Tibial artery (tissue), 4 donors: ENCODE results near the gene MCOLN1.

Experiments
- DNase-seq, 2 donors: peaks; one replicate each; pipeline ENCODE4 v3.0.0-alpha.2; 2019
- H3K27ac ChIP-seq, 2 donors: fragments of 200-600 bp; sonication (generic) in 1 of 2; 1 replicate in 1 of 2; 2 replicates in 1 of 2; pipeline ENCODE4 v1.5.1; 2018 to 2019; ENCODE audit warnings: mild to moderate bottlenecking in 1 of 2
- H3K27me3 ChIP-seq, 2 donors: fragments of 200-600 bp; sonication (generic) in 1 of 2; one replicate each; pipeline versions ENCODE4 v1.5.1 to v1.6.0; 2016 to 2019
- H3K36me3 ChIP-seq, 3 donors: fragments of 200-600 bp; sonication (generic) in 2 of 3; one replicate each; pipeline ENCODE4 v1.5.1; 2016 to 2019; ENCODE audit warnings: mild to moderate bottlenecking in 2 of 3
- H3K4me1 ChIP-seq, 4 donors: fragments of 200-600 bp; sonication (generic) in 2 of 4; 1 replicate in 3 of 4; 2 replicates in 1 of 4; pipeline ENCODE4 v1.5.1; 2016 to 2019
- H3K4me3 ChIP-seq, 2 donors: fragments of 200-600 bp; sonication (generic) in 1 of 2; 1 replicate in 1 of 2; 2 replicates in 1 of 2; pipeline ENCODE4 v1.5.1; 2018 to 2019; ENCODE audit warnings: mild to moderate bottlenecking in 2 of 2
- H3K9me3 ChIP-seq, 3 donors: fragments of 200-600 bp; sonication (generic) in 1 of 3; one replicate each; pipeline ENCODE4 v1.5.1; 2016 to 2019
- intact Hi-C: fragments of 100-400 bp; cut with DNase I; formaldehyde crosslinking; loops from one replicate; pipeline ENCODE4 v1.15.0; 2023; ENCODE audit warnings: low total_unique reads
- TF ChIP-seq, protein P1 (sequence below), 2 experiments: fragments of 200-600 bp in 1 of 2; fragments of 450-650 bp in 1 of 2; IDR thresholded peaks; one replicate each; pipeline ENCODE4 v1.5.1; 2017 to 2019; ENCODE audit warnings: antibody characterized with exemption in 2 of 2, mild to moderate bottlenecking in 1 of 2, moderate library complexity in 1 of 2

MCOLN1 gene

DNA sequence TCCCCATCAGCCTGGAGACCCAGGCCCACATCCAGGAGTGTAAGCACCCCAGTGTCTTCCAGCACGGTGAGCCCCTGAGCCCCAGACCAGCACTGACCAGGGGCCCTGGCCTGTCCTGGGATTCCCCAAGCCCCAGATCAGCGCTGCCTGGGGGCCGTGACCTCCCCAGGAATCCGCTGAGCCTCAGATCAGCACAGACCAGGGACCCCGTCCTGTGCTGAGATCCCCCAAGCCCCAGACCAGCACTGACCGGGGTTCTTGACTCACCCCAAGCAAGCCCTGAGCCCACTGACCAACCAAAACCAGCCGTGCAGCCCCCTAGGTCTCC is 5.7 kb downstream of the MCOLN1 start:
- no peak for DNase-seq
- Histone ChIP-seq H3K4me3 (no peak overlapping the region), H3K27ac (no peak overlapping the region), H3K4me1 (peaks cover 0 to 16% (median 10%) of the 10 kb centered on the region in 4 donors), H3K9me3 (no peaks in the 10 kb centered on the region), H3K27me3 (no peaks in the 10 kb centered on the region), H3K36me3 (peaks cover 16 to 84% (median 44%) of the 10 kb centered on the region in 3 donors)
- TF ChIP-seq, protein P1, sequence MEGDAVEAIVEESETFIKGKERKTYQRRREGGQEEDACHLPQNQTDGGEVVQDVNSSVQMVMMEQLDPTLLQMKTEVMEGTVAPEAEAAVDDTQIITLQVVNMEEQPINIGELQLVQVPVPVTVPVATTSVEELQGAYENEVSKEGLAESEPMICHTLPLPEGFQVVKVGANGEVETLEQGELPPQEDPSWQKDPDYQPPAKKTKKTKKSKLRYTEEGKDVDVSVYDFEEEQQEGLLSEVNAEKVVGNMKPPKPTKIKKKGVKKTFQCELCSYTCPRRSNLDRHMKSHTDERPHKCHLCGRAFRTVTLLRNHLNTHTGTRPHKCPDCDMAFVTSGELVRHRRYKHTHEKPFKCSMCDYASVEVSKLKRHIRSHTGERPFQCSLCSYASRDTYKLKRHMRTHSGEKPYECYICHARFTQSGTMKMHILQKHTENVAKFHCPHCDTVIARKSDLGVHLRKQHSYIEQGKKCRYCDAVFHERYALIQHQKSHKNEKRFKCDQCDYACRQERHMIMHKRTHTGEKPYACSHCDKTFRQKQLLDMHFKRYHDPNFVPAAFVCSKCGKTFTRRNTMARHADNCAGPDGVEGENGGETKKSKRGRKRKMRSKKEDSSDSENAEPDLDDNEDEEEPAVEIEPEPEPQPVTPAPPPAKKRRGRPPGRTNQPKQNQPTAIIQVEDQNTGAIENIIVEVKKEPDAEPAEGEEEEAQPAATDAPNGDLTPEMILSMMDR (IDR thresholded peaks at IDR 0.05): no peak
- intact Hi-C loops: no loop called here

DNA sequence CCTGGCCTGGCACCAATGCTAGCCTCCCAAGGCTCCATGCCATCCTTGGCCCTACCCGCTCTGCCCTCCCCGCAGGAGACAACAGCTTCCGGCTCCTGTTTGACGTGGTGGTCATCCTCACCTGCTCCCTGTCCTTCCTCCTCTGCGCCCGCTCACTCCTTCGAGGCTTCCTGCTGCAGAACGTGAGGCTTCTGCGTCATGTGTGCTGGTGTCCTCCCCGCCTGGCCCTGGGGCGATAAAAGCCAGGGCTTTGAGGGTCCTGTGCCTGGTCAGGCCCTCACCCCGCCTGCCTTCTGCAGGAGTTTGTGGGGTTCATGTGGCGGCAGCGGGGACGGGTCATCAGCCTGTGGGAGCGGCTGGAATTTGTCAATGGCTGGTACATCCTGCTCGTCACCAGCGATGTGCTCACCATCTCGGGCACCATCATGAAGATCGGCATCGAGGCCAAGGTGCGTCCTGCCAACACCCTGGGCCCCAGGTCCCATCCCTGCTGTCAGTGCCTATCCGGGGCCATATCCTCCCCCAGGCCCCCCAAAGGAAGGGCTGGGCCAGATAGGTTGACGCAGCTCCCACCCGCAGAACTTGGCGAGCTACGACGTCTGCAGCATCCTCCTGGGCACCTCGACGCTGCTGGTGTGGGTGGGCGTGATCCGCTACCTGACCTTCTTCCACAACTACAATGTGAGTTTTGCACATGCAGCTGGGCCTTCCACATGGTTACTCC is 6.3 kb downstream of the MCOLN1 start:
- no peak for DNase-seq
- Histone ChIP-seq H3K27me3 (no peaks in the 10 kb centered on the region), H3K9me3 (no peaks in the 10 kb centered on the region), H3K27ac (no peak overlapping the region), H3K36me3 (peaks cover 16 to 84% (median 44%) of the 10 kb centered on the region in 3 donors), H3K4me1 (peaks cover 0 to 16% (median 9%) of the 10 kb centered on the region in 4 donors), H3K4me3 (no peak overlapping the region)
- intact Hi-C loops: no loop called here
- TF ChIP-seq, protein P1 (IDR thresholded peaks at IDR 0.05): no peak

DNA sequence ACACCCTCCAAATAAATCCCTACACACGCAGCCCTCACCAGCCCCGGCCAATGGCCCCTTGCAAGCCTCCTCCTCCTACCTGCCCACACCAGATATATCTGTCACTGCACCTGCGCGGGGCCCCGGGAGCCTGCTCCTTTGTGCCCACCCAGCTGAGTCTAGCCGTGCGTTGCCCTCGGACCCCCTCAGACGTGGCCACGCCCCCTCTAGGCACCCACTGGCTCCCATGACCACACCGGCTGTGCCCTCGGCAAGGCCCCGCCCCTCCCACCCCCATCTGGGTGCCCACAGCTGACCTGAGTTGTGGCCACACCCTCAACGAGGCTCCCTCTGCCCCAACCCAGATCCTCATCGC is 6.8 kb downstream of the MCOLN1 start:
- H3K27me3 ChIP-seq: no peaks in the 10 kb centered on the region
- no peak for DNase-seq
- TF ChIP-seq, protein P1 (IDR thresholded peaks at IDR 0.05): no peak
- H3K4me3 ChIP-seq: no peak overlapping the region
- H3K9me3 ChIP-seq: no peaks in the 10 kb centered on the region
- no peak overlapping the region for H3K27ac ChIP-seq
- intact Hi-C loops: no loop called here
- H3K36me3 ChIP-seq: peaks cover 16 to 83% (median 44%) of the 10 kb centered on the region in 3 donors
- H3K4me1 ChIP-seq: peaks cover 0 to 12% (median 7%) of the 10 kb centered on the region in 4 donors

DNA sequence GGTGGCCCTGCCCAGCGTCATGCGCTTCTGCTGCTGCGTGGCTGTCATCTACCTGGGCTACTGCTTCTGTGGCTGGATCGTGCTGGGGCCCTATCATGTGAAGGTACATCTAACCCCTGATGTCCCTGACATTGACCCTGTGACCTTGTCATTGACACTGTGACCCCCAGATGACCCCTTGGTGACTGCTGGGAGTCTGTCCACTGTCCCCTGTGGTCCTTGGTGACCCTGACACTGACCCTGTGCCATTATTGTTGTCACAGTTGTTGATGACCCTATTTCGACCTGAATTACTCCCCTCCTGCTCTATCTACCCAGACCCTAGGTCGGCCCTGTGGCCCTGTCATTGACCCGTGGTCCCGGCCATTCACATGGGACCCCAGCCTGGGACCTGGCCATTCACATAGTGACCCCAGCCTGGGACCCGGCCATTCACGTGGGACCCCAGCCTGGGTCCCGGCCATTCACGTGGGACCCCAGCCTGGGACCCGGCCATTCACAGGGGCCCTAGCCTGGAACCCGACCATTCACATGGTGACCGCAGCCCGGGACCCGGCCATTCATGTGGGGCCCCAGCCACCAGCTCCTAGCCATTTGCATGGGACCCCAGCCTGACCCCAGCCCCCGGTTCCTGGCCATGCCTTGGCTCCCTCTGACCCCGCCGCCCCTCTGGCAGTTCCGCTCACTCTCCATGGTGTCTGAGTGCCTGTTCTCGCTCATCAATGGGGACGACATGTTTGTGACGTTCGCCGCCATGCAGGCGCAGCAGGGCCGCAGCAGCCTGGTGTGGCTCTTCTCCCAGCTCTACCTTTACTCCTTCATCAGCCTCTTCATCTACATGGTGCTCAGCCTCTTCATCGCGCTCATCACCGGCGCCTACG is 7.4 kb downstream of the MCOLN1 start:
- intact Hi-C loops: loop anchor here (10.0 kb wide), 1 partner anchor 135 kb away; no protein-coding TSS in a partner anchor
- TF ChIP-seq, protein P1 (IDR thresholded peaks at IDR 0.05): no peak
- Histone ChIP-seq H3K4me1 (peaks cover 0 to 10% (median 6%) of the 10 kb centered on the region in 4 donors), H3K4me3 (no peak overlapping the region), H3K36me3 (peaks cover 16 to 77% (median 38%) of the 10 kb centered on the region in 3 donors), H3K27me3 (no peaks in the 10 kb centered on the region), H3K9me3 (no peaks in the 10 kb centered on the region), H3K27ac (no peak overlapping the region)
- DNase-seq: no peak

DNA sequence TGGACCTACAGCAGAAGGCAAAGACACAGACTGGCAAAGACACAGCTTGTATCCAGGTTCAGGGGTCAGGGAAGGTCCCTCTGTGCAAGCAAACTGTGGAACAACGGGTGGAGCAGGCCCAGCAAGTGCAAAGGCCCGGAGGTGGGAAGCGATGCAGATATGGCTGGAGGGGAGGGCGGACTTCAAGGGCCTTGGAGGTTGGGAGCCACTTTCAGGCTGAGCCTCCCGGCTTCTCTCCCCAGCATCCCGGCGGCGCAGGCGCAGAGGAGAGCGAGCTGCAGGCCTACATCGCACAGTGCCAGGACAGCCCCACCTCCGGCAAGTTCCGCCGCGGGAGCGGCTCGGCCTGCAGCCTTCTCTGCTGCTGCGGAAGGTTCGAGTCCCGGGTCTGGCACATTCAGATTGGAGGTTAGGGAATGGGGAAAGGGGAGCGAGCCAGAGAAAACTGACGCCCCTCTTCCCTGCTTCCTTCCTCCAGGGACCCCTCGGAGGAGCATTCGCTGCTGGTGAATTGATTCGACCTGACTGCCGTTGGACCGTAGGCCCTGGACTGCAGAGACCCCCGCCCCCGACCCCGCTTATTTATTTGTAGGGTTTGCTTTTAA is 11.0 kb downstream of the MCOLN1 start:
- Histone ChIP-seq H3K36me3 (peaks cover 7 to 57% (median 30%) of the 10 kb centered on the region in 3 donors), H3K4me3 (peak overlapping the region; percentile 71 to 87), H3K27me3 (no peaks in the 10 kb centered on the region), H3K9me3 (no peaks in the 10 kb centered on the region), H3K4me1 (peaks cover 0 to 19% (median 14%) of the 10 kb centered on the region in 4 donors), H3K27ac (peak overlapping the region; percentile 87 to 97)
- DNase-seq: peak; percentile 68 to 84
- TF ChIP-seq, protein P1 (IDR thresholded peaks at IDR 0.05): no peak
- intact Hi-C loops: loop anchor here (10.0 kb wide), 1 partner anchor 139 kb away; no protein-coding TSS in a partner anchor
